Activated gamma-delta T cell treated with anti-CD3 and anti-CD28 coated beads, Interleukin-2, amount 50 U/mL, for 16 hours (primary cell): ENCODE results near the gene WSCD2.

Source experiments
- DNase-seq: peaks from one replicate; pipeline ENCODE4 v3.0.0-alpha.2; 2020; ENCODE audit warnings: low read depth

The WSCD2 gene

GRCh38 chr12:108127654-108128053, 1.4 kb upstream of the WSCD2 start:
- no peak for DNase-seq

DNA sequence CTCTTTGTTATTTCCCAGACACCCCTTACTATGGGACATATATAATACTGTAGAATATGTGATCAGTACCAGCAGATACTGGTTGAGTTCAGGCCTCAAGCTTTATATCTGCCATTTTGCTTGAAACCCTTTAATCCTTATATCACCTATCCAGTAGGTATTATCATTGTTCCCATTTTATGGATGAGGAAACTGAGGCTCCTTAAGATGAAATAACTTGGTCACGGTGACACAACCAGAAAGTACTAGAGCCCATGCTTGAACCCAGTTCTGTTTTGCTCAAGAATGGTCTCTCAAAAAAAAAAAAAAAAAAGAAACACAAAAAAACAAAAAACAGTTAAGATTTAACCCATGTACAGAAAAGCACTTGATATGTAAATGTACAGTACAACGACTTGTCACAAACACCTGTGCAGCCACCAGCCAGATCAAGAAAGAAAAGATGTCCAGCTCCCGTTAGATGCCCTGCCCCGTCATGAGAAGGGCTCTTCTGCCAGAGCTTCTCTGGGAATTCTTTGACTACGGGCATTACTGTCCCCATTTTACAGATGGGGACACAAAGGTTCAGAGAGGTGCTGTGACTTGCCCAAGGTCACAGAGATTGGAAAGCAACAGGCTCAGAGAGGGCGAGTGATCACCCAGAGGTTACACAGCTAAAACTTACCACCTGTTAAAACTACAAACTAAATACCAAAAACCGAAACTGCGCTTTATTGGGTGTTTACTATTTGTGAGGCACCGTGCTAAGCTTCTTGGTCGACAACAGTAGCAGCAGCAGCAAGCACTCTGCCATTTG, 669 bp upstream of the WSCD2 start:
- no peak for DNase-seq

GRCh38 chr12:108131035-108131434, 1.9 kb downstream of the WSCD2 start:
- no peak for DNase-seq

GRCh38 chr12:108131657-108132126, 2.6 kb downstream of the WSCD2 start:
- DNase-seq = no peak

DNA sequence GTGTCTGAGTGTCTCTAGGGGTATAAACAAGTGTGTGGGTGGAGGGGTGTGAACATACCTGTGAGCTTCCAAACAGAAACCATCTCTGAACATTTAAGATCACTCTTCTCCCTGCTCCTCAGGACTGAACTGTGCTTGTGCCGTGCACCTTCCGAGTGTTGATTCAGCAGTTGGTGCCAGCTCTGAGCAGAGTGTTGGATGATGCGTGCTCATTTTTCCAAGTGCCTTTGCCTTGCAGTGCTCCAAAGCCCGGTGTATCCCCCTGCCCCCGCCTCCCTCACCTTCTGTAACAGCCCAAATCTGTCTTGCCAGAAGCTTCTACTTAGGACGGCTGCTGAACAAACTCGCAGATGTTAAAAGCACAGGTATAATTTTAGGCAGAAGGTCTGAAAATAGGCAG, 4.4 kb downstream of the WSCD2 start:
- DNase-seq = no peak

DNA sequence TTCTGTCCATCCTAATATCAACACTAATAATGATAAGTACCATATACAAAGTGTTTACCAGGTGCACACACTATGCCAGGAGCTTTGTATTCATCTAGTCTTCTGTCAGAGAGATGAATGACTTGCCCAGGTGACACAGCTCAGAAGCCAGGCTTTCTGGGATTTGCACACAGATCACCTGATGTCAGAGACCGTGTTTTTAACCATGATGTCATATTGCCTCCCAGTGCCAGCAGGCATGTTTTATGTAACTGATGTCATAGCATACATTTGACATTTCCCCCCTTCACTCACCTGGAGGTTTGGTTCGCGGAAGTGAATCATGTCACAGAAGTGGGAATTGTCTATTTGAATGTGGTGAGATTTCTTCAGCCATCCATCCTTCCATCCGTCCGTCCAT, 5.7 kb downstream of the WSCD2 start:
- no peak for DNase-seq

DNA sequence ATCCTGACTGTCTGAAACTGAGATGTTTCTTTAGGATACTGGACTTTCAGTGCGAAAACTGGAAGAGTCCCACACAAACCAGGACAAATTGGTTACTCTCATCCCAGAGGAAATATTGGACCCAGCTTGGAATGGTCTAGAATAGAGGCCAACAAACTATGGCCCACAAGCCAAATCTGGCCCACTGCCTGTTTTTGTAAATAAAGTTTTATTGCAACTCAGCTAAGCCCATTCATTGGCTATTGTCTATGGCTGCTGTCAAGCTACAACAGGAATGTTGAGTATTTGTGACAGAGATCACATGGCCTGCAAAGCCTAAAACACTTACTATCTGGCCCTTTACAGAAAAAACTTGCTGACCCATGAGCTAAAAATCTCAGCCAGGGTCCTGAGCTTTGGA, 6.5 kb downstream of the WSCD2 start:
- DNase-seq = no peak

DNA sequence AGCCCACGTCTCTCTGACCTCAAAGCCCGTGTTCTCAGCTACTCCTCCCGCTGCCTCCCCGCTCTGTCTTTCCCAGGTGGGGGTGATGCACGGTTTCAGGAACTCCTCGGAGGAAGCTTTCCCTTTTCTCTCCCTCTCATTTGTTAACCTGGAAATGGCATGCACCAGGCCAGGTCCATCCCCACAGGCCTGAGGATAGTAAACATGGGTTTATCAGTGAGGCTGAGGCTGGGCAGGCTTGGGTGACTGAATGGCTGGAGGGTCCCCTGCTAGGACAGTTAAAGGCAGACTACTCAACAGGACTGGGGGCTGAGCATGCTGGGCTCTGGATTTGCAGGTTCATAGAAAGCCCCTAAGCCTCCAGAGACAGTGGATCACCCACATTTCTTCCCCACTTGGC, 7.6 kb downstream of the WSCD2 start:
- no peak for DNase-seq

DNA sequence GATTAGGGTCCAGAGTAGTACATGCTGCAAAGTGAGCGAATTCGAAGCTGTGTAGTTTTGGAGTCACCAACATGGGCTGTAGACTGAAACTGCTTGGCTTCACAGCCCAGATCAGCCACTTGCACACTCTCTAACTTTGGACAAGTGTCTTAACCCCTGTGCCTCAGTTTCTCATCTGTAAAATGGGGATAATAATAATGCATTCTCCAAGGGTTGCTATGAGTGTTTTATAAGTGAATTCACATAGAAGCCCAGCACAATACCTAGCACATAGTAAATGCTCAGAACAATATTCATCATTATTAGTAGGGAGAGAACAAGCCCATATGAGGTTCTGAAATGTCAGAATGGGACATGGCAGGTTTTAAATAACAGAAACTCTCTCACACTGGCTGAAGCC, 10.4 kb downstream of the WSCD2 start:
- no peak for DNase-seq

- DNase-seq = no peak
These were observed 11.4 kb downstream of the WSCD2 start for GRCh38 chr12:108140501-108140900.

- no peak for DNase-seq
These were observed 12.6 kb downstream of the WSCD2 start for GRCh38 chr12:108141600-108142130.

- no peak for DNase-seq
These were observed 14.1 kb downstream of the WSCD2 start for GRCh38 chr12:108143144-108143543.

- no peak for DNase-seq
These were observed 15.0 kb downstream of the WSCD2 start for GRCh38 chr12:108144080-108144479.

DNA sequence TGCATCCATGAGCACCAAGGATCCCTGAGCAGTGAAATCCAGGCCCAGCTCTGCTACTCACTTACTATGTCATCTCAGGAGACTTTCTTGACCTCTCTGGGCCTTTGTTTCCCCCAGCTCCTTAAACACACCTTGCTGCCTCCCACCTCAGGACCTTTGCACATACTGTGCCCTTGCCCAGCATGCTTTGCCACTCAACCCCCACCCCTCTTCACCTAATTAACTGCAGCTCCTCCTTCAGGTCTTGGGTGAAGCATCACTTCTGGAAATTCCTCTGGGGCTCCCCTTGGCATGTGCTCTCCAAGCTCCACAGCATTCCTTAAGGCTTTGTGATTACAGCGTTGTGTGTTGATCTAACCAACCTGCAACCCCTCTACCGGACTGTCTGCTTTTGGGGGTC, 15.9 kb downstream of the WSCD2 start:
- DNase-seq = no peak

DNA sequence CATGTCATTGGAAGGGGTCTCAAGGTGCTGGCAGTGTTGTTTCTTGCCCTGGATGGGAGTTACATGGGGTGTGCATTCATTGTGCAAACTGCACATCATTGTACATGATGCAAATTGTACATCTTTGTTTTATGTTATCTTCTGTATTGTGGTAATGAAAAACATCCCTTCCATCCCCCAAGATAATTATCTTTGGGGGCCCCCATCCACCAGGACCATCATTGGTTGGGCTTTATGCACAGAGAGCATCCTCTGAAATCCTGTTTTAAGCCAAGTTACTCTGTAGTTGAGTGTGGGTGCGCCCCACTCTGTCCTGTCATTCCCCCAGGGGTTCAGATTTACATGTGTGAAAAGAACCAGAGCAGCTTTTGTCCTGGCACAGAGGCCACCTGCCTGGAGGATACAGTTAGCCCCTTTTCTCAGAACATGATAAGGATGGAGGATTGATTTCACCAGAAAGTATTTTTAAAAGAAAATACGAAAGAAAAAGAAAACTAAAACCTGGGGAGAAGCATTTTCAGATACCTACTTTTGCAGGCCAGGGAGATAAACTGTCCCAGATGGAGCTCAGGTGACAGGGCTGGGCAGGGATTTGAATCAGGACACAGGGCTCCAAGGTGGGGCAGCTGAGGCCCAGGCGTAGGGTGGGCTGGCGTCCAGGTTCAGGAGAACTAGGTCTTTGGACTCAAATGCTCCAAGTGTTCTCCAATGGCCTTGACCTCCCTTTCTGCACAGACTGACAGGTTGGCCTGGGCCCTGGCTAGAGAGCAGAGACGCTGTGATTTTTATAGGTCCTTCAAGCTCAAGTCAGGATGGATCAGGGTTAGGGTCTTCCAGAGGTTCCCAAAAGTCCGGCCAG, 17.2 kb downstream of the WSCD2 start:
- DNase-seq = no peak

- no peak for DNase-seq
These were observed 18.2 kb downstream of the WSCD2 start for GRCh38 chr12:108147279-108147678.

DNA sequence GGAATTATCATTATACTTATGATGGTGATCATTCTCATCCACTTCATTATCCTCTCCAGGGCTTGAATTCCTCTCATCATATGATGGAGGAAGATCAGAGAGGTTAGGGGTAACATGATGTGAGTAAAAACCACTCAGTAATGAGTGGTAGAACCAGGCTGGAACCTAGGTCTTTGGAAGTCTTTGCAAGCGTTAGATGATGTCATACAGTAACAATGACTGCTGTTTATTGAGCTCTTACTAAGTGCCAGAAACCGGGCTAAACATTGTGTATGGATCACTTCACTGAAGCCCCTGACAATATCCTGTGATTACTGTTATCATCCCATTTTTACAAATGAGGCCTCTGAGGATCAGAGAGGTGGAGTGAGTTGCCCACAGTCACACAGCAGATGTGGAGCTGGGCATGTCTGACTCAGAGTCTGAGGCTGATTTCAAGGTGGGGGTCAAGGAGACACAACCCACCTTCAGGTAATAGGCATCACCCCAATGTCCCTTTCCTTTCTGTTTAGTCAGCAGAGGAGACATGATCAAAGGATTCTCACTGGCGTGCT, 19.5 kb downstream of the WSCD2 start:
- DNase-seq = no peak

DNA sequence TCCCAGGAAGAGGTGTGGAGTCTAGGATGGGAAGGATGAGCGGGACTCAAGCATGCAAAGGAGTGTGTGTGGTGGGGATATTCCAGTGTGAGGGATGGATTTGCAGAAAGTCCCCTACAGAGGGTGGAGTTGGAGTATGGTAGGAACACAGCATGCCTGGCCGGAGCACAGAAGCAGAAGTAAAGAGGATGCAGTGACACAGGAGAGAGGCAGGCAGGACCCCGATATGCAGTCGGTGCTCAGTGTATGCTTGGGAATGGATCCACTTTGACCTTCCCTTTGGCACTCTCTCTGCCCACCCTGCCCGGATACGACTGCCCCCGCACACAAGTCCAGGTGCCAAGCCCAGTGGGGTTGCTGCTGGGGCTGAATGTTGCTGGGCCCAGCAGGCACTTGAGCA, 21.3 kb downstream of the WSCD2 start:
- DNase-seq = no peak

DNA sequence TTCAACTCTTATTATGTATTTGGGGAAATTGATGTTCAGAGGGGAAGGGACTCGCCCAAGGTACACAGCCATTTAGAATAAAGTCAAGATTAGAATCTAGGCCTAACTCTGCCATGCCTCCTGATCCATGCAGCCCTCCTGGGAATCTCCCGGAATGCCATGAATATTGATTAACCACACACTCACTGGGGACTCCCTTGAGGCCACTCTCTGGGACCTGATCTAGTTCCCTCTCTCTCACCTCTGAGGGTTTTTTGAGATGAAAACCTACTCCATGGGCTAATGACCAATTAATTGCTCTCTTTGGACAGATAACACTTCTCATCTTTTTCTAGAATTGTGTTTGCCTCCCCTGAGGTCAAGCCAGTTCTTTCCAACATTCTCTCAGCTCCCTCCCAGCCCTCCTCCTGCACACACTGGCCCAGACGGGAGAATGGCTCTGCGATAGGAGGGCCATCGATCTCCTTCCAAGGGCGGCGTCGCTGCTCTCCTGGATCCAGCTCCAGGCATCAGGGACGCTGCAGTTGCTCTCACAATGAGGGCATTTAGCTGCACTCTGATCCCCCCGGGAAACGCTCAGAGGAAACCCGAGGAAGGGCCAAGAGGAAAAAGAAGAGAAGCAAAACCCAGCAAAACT, 22.6 kb downstream of the WSCD2 start:
- DNase-seq = no peak

- no peak for DNase-seq
These were observed 23.1 kb downstream of the WSCD2 start for GRCh38 chr12:108152170-108152538.

- DNase-seq = no peak
These were observed 27.6 kb downstream of the WSCD2 start for GRCh38 chr12:108156717-108157116.

GRCh38 chr12:108157870-108158459, 28.9 kb downstream of the WSCD2 start:
- no peak for DNase-seq
